SU-DHL-6 (cell line): ENCODE measurements around the gene MRPS6.

ENCODE experiments used
- H2AFZ ChIP-seq: fragments of 200-600 bp; sonication (generic); 2 replicates; pipeline ENCODE4 v1.6.1; 2014; ENCODE audit warnings: low read depth, mild to moderate bottlenecking, moderate library complexity, mixed read lengths, antibody characterized with exemption, low read length; ENCODE audit not compliant: severe bottlenecking
- H3F3A ChIP-seq: fragments of 200-600 bp; shearing (Covaris generic); 2 replicates; pipeline ENCODE4 v1.6.0; 2016; ENCODE audit warnings: antibody characterized with exemption, mild to moderate bottlenecking; ENCODE audit not compliant: insufficient read depth
- H3K27ac ChIP-seq: fragments of 200-600 bp; sonication (generic); 2 replicates; pipeline ENCODE4 v1.5.1; 2016; ENCODE audit warnings: low read depth, mild to moderate bottlenecking, low read length, moderate library complexity, mixed read lengths
- H3K27me3 ChIP-seq: fragments of 200-600 bp; sonication (generic), shearing (Covaris generic); 2 replicates; pipeline ENCODE4 v1.6.0; 2014; ENCODE audit warnings: mild to moderate bottlenecking, low read length
- H3K36me3 ChIP-seq: fragments of 200-600 bp; sonication (generic); 2 replicates; pipeline ENCODE4 v1.6.1; 2014; ENCODE audit warnings: mild to moderate bottlenecking, low read length, mixed read lengths
- H3K4me2 ChIP-seq: fragments of 300-600, 200-600 bp; shearing (Covaris generic), sonication (generic); 2 replicates; pipeline ENCODE4 v1.6.0; 2014; ENCODE audit warnings: low read length, low read depth, mild to moderate bottlenecking; ENCODE audit not compliant: poor library complexity, severe bottlenecking
- H3K4me3 ChIP-seq: fragments of 200-600 bp; sonication (generic); 2 replicates; pipeline ENCODE4 v1.5.1; 2014; ENCODE audit warnings: antibody characterized with exemption, low read length, mild to moderate bottlenecking, mixed read lengths; ENCODE audit not compliant: insufficient read depth, poor library complexity, severe bottlenecking
- H3K79me2 ChIP-seq: fragments of 200-600 bp; sonication (generic); 2 replicates; pipeline ENCODE4 v1.6.1; 2014; ENCODE audit warnings: mild to moderate bottlenecking, low read length, moderate library complexity; ENCODE audit not compliant: insufficient read depth
- H3K9ac ChIP-seq: fragments of 200-600 bp; sonication (generic); 2 replicates; pipeline ENCODE4 v1.7.0; 2014; ENCODE audit warnings: mild to moderate bottlenecking, low read length
- H3K9me2 ChIP-seq: fragments of 200-600 bp; sonication (generic); replicated peaks from 2 replicates; pipeline ENCODE4 v1.6.1; 2014; ENCODE audit warnings: low read length; ENCODE audit not compliant: insufficient read depth
- H3K9me3 ChIP-seq: fragments of 200-600 bp; sonication (generic); 2 replicates; pipeline ENCODE4 v1.6.1; 2014; ENCODE audit warnings: low read length, mixed read lengths; ENCODE audit not compliant: insufficient read depth
- H4K20me1 ChIP-seq: fragments of 200-600 bp; sonication (generic); 2 replicates; pipeline ENCODE4 v1.6.1; 2014; ENCODE audit warnings: low read depth, mild to moderate bottlenecking, antibody characterized with exemption, low read length, moderate library complexity, mixed read lengths
- EZH2phosphoT487 ChIP-seq: fragments of 200-600 bp; sonication (generic), shearing (Covaris generic); conservative IDR thresholded peaks from 2 replicates; pipeline ENCODE4 v1.6.1; 2018; ENCODE audit warnings: mild to moderate bottlenecking, antibody characterized with exemption, low read length, moderate library complexity, mixed read lengths
- TF ChIP-seq, protein P1 (sequence below): fragments of 200-600 bp; sonication (generic); IDR thresholded peaks from one replicate; pipeline ENCODE4 v1.5.1; 2017; ENCODE audit warnings: antibody characterized with exemption, mild to moderate bottlenecking, low read length, moderate library complexity; ENCODE audit not compliant: insufficient read depth, poor library complexity, severe bottlenecking

MRPS6 gene

DNA sequence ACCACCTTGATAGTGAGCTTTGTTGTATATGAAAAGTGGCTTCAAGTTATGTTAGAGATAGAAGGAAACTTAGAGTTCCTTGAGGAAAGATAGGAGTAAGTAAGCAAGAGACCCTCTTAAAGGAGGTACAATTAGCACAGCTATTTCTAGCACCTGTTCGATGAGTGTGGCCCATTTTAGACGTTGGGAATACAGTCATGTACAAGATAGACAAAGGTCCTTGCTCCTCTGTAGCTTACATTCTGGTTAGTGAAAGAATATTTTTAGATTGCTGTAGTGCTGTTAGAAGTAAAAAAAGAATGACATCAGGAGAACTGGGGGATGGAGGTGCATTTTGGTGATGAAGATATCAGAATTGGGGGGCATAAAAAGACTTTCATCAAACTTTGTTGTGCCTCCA is 47.5 kb downstream of the MRPS6 start:
- H2AFZ ChIP-seq = no peak overlapping the region
- H3K79me2 ChIP-seq = peaks cover 16% of the 10 kb centered on the region
- H3K4me2 ChIP-seq = no peak overlapping the region
- no peaks in the 10 kb centered on the region for H3K27me3 ChIP-seq
- H3K4me3 ChIP-seq = no peak overlapping the region
- no peak for TF ChIP-seq EZH2phosphoT487
- TF ChIP-seq, protein P1, sequence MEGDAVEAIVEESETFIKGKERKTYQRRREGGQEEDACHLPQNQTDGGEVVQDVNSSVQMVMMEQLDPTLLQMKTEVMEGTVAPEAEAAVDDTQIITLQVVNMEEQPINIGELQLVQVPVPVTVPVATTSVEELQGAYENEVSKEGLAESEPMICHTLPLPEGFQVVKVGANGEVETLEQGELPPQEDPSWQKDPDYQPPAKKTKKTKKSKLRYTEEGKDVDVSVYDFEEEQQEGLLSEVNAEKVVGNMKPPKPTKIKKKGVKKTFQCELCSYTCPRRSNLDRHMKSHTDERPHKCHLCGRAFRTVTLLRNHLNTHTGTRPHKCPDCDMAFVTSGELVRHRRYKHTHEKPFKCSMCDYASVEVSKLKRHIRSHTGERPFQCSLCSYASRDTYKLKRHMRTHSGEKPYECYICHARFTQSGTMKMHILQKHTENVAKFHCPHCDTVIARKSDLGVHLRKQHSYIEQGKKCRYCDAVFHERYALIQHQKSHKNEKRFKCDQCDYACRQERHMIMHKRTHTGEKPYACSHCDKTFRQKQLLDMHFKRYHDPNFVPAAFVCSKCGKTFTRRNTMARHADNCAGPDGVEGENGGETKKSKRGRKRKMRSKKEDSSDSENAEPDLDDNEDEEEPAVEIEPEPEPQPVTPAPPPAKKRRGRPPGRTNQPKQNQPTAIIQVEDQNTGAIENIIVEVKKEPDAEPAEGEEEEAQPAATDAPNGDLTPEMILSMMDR = no peak
- H3K9ac ChIP-seq = no peak overlapping the region
- no peaks in the 10 kb centered on the region for H3K9me3 ChIP-seq
- H3F3A ChIP-seq = no peaks in the 10 kb centered on the region
- H3K9me2 ChIP-seq = no peaks in the 10 kb centered on the region
- H4K20me1 ChIP-seq = no peaks in the 10 kb centered on the region
- H3K27ac ChIP-seq = no peak overlapping the region
- H3K36me3 ChIP-seq = no peaks in the 10 kb centered on the region

DNA sequence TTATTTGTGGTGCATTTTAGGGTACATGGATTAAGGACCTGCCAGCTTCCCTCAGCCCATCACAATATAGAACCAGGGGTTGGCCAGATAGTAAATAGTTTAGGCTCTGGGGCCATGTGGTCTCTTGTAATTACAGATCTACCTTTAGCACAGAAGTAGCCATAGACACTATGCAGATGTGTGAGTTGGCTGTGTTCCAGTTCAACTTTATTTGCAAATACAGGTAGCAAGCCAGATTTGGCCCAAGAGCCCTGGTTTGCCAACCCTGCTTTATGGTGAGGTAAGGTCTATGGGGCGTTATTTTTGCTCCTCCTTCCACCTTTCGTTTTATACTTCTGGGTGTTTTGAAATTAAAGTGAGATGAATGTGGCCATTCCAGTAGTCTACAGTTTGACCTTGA is 48.7 kb downstream of the MRPS6 start:
- H3K4me3 ChIP-seq = no peak overlapping the region
- H2AFZ ChIP-seq = no peak overlapping the region
- no peak overlapping the region for H3K4me2 ChIP-seq
- no peaks in the 10 kb centered on the region for H3F3A ChIP-seq
- H3K9ac ChIP-seq = no peak overlapping the region
- no peak overlapping the region for H3K27ac ChIP-seq
- no peaks in the 10 kb centered on the region for H3K27me3 ChIP-seq
- peaks cover 20% of the 10 kb centered on the region for H3K79me2 ChIP-seq
- H3K9me2 ChIP-seq = no peaks in the 10 kb centered on the region
- no peaks in the 10 kb centered on the region for H3K36me3 ChIP-seq
- TF ChIP-seq, protein P1 = no peak
- no peak for TF ChIP-seq EZH2phosphoT487
- H4K20me1 ChIP-seq = no peaks in the 10 kb centered on the region
- H3K9me3 ChIP-seq = no peaks in the 10 kb centered on the region

DNA sequence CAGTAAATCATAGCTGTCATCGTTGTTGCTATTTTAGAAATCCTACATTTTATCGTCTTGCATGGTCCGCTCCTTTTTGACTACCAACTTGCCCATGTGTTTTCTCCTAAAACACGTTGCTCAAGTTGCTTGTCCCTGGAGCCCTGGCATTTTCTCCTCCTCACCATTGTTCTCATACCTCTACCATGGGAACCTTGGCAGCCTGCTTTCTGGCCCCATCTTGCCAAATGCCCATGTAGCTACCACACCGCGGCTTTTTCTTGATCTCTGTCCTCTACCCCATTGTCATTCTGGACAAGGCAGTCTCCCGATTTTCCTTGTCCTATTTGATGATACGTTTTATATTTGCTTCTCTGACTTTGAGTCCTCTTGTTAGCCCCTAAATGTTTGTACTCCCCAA is 50.2 kb downstream of the MRPS6 start:
- Histone ChIP-seq H3K9me3 (no peaks in the 10 kb centered on the region), H3K4me3 (no peak overlapping the region), H3K27ac (no peak overlapping the region), H3K36me3 (no peaks in the 10 kb centered on the region), H3K27me3 (no peaks in the 10 kb centered on the region), H4K20me1 (no peaks in the 10 kb centered on the region), H2AFZ (no peak overlapping the region), H3K4me2 (no peak overlapping the region), H3K9ac (no peak overlapping the region), H3K79me2 (peaks cover 24% of the 10 kb centered on the region), H3K9me2 (no peaks in the 10 kb centered on the region), H3F3A (no peaks in the 10 kb centered on the region)
- no peak for TF ChIP-seq EZH2phosphoT487
- TF ChIP-seq, protein P1 = no peak

DNA sequence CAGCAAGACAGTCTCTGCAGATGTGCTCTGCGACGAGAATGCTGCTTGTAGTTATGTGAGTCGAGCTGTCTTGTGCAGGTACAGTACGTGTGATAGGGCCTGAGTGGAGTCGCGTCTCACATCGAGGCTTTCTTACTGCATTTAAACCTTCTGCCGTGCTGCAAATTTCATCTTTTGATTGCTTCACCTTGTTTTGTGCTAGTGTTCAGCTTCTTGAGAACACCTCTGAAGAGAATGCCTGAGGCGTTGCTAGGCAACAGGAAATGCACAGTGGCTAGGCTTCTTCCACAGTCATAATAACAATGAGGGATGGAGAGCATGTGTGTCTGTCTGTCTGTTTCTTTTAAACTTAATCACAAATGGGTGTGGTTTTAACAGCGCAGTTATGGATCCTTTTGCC is 52.9 kb downstream of the MRPS6 start:
- peaks cover 24% of the 10 kb centered on the region; the same call in 1 of the 2 replicates for H3K79me2 ChIP-seq

More for the DNA sequence above, 52.9 kb downstream of the MRPS6 start:
- Histone ChIP-seq H2AFZ (no peak overlapping the region), H3K9me3 (no peaks in the 10 kb centered on the region), H3K27ac (no peak overlapping the region), H4K20me1 (no peaks in the 10 kb centered on the region), H3K9me2 (no peaks in the 10 kb centered on the region), H3K4me3 (no peak overlapping the region), H3K36me3 (no peaks in the 10 kb centered on the region), H3K27me3 (no peaks in the 10 kb centered on the region), H3F3A (no peaks in the 10 kb centered on the region), H3K4me2 (no peak overlapping the region), H3K9ac (no peak overlapping the region)
- TF ChIP-seq EZH2phosphoT487 = no peak
- TF ChIP-seq, protein P1 = no peak
